ENCODE data around the gene PRDX4.
"Not testable (repeated sequence)": the region's sequence is repeated elsewhere in the genome, so short reads cannot be mapped to it uniquely, and the experiment has no call there.

PRDX4 gene

GRCh38 chrX:23667239-23668177, at the start of gene PRDX4:
PRDX4 (plus strand) TSS chrX:23667493; CDS start chrX:23667571, 78 bp downstream.
- DNase-seq (ENCODE audit: low read depth) = peak; percentile 36

- DNase-seq (ENCODE audit: low read depth) = no peak
These were observed 45.5 kb upstream of the PRDX4 start for GRCh38 chrX:23621621-23622265.

GRCh38 chrX:23623797-23624196, 43.5 kb upstream of the PRDX4 start:
- DNase-seq (ENCODE audit: low read depth) = no peak

- no peak for DNase-seq (ENCODE audit: low read depth)
These were observed 40.6 kb upstream of the PRDX4 start for GRCh38 chrX:23626651-23627050.

GRCh38 chrX:23628131-23628530, 39.2 kb upstream of the PRDX4 start:
- no peak for DNase-seq (ENCODE audit: low read depth)

GRCh38 chrX:23631136-23631535, 36.2 kb upstream of the PRDX4 start:
- no peak for DNase-seq (ENCODE audit: low read depth)

- no peak for DNase-seq (ENCODE audit: low read depth)
These were observed 33.3 kb upstream of the PRDX4 start for GRCh38 chrX:23633834-23634580.

GRCh38 chrX:23637187-23637586, 30.1 kb upstream of the PRDX4 start:
- DNase-seq (ENCODE audit: low read depth) = no peak

- DNase-seq (ENCODE audit: low read depth) = no peak
These were observed 24.3 kb upstream of the PRDX4 start for GRCh38 chrX:23643020-23643419.

GRCh38 chrX:23644744-23645143, 22.5 kb upstream of the PRDX4 start:
- no peak for DNase-seq (ENCODE audit: low read depth)

GRCh38 chrX:23656091-23656490, 11.2 kb upstream of the PRDX4 start:
- DNase-seq (ENCODE audit: low read depth) = no peak

GRCh38 chrX:23656684-23657083, 10.6 kb upstream of the PRDX4 start:
- no peak for DNase-seq (ENCODE audit: low read depth)

- no peak for DNase-seq (ENCODE audit: low read depth)
These were observed 8.0 kb upstream of the PRDX4 start for GRCh38 chrX:23659339-23659738.

GRCh38 chrX:23660083-23660765, 7.1 kb upstream of the PRDX4 start:
- DNase-seq (ENCODE audit: low read depth) = not testable (repeated sequence)

GRCh38 chrX:23660766-23661132, 6.5 kb upstream of the PRDX4 start:
- no peak for DNase-seq (ENCODE audit: low read depth)

GRCh38 chrX:23661671-23662070, 5.6 kb upstream of the PRDX4 start:
- no peak for DNase-seq (ENCODE audit: low read depth)

- DNase-seq (ENCODE audit: low read depth) = no peak
These were observed 5.1 kb upstream of the PRDX4 start for GRCh38 chrX:23662187-23662586.

GRCh38 chrX:23662853-23663252, 4.4 kb upstream of the PRDX4 start:
- no peak for DNase-seq (ENCODE audit: low read depth)

- DNase-seq (ENCODE audit: low read depth) = no peak
These were observed 2.8 kb upstream of the PRDX4 start for GRCh38 chrX:23664496-23664895.

- no peak for DNase-seq (ENCODE audit: low read depth)
These were observed 1.0 kb upstream of the PRDX4 start for GRCh38 chrX:23666282-23666681.

GRCh38 chrX:23668335-23668734, 1.0 kb downstream of the PRDX4 start:
- no peak for DNase-seq (ENCODE audit: low read depth)

GRCh38 chrX:23670528-23670927, 3.2 kb downstream of the PRDX4 start:
- no peak for DNase-seq (ENCODE audit: low read depth)
